GM21786 (cell line): ENCODE results near the gene MEIOSIN.
A peak's percentile ranks its signal among the peaks of the same experiment; 100 is the strongest.
"Not testable (repeated sequence)": the region's sequence is repeated elsewhere in the genome, so short reads cannot be mapped to it uniquely, and the experiment has no call there.

ENCODE experiments used
- ATAC-seq: cut with Tn5 transposase; IDR thresholded peaks from one replicate; pipeline ENCODE4 v1.9.1; 2021; ENCODE audit not compliant: unreplicated experiment

MEIOSIN gene

GRCh38 chr19:45733160-45733810, at the start of gene MEIOSIN:
TSS of gene MEIOSIN (plus strand) at chr19:45733439. CDS start at chr19:45735377, 1,938 bp downstream.
- no peak for ATAC-seq

GRCh38 chr19:45685045-45685444, 48.2 kb upstream of the MEIOSIN start:
- not testable (repeated sequence) for ATAC-seq

DNA sequence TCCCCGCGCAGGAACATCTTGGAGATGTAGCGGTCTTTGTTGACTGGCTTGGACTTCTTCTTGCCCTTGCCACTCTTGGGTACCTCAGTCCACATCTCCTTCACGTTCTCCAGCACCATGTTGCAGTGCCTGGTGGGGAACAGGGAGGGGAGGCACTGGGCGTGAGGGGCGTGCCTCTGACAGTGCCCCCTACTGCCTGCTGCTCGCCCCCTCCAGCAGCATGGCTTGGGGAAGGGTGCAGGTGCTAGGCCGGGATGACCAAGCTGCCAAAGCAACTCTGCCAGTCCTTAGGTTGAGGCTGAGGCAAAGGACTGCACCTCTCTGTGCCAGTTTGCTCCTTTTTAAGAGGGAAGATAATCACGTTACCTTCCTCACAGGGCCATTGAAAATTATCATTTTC, 45.6 kb upstream of the MEIOSIN start:
- ATAC-seq = no peak

DNA sequence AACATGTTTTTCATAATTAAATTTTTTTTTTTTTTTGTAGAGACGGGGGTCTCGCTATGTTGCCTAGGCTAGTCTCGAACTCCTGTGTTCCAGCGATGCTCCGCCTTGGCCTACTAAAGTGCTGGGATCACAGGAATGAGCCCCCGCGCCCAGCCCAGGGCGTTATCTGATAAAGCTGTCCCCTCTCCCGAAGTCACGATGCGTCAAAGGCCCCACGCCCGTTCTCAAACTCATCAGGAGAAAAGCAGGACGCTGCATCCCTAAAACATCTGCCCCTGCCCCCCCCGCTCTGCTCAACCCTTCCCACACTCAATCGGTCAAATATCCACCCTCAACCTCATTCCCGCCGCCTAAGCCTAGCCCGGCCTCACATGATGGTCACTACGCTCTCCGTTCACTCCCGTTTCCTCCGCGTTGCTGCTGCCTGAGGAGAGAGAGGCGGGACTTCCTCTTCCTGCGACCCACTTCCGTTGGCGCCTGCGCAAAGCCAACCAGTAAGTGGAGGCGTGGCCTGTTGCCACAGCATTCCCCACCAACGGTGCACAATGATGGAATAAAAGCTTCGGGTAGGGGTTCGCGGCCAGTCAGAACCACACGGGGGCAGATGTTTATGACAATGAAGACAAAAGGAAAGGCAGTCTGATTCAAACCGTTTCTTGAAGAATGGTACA, 41.6 kb upstream of the MEIOSIN start, which contains the start of gene SNRPD2:
SNRPD2 (minus strand) TSS at position 438 of the 671 bp plus-strand sequence; CDS start at position 373, 65 bp downstream.
- ATAC-seq = peak; percentile 28

GRCh38 chr19:45692187-45693105, 40.8 kb upstream of the MEIOSIN start, which contains the start of gene QPCTL:
TSS of gene QPCTL (plus strand) at chr19:45692666. CDS start at chr19:45692704, 38 bp downstream.
- ATAC-seq = peak; percentile 87

GRCh38 chr19:45693106-45693788, 40.0 kb upstream of the MEIOSIN start:
- no peak for ATAC-seq

DNA sequence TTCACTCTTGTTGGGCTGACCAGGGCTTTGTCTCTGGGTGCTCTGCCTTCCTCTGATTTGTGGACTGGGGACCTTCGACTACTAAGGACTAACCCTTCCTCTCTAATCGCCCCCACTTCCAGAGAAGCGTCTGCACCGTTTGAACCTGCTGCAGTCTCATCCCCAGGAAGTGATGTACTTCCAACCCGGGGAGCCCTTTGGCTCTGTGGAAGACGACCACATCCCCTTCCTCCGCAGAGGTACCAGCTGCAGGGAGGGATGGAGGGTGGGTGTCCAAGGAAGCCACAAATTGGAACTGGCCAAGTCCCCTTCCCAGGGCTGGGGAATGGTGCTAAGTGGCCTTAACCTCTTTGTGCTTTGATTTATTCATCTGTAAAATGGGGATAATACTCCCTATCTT, 31.6 kb upstream of the MEIOSIN start:
- ATAC-seq = no peak

DNA sequence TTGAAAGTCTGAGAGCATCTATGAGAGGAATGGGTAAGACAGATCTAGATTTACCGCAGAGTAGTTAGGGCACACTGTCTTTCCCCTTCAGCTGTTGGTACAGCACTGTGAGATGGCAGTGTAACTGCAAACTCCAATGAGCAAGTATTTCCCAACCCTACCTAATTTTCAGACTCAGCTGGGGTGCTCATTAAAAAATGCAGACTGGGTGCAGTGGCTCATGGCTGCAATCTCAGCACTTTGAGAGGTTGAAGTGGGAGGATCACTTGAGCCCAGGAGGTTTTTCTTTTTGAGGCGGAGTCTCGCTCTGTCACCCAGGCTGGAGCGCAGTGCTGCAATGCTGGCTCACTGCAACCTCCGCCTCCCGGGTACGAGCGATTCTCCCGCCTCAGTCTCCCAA, 28.1 kb upstream of the MEIOSIN start:
- no peak for ATAC-seq

DNA sequence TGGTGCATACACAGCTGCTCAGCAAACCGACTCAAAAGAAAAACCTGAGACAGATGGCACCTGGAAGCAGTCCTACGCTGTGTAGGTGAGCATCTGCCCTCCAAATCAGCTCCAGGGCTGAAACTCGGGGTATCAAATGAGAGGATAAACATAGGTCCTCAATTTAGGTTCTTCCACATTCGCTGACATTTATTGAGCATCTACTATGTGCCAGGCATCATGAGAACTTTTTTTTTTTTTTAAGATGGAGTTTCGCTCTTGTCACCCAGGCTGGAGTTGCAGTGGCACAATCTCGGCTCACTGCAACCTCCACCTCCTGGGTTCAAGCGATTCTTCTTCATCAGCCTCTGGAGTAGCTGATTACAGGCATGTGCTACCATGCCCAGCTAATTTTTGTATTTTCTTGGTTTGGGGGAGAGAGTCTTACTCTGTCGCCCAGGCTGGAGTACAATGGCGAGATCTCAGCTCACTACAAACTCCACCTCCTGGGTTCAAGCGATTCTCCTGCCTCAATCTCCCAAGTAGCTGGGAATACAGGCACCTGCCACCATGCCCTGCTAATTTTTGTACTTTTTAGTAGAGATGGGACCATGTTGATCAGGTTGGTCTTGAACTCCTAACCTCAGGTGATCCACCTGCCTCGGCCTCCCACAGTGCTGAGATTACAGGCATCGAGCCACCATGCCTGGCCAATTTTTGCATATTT, 27.4 kb upstream of the MEIOSIN start:
- no peak for ATAC-seq

GRCh38 chr19:45710356-45711130, 22.7 kb upstream of the MEIOSIN start:
- no peak for ATAC-seq

GRCh38 chr19:45711851-45712698, 21.2 kb upstream of the MEIOSIN start:
- no peak for ATAC-seq

DNA sequence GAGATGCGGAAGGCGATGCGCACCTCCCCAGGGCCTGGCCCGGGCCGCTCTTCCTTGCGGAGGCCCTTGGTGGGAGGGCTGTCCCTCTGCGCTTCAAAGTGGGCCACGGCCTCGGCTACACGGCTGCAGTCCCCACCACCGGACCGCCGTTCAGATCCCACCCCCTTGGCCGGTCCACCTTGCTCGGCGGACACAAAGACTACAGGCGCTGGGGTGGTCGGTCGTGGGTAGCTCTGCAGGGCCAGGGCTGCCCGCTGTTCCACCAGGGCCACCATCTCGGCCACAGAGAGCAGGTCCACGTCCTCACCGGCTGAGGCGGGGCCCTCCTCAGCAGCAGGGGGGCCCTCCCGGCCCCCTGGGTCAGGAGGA, 20.6 kb upstream of the MEIOSIN start:
- ATAC-seq = no peak

- no peak for ATAC-seq
Observed at GRCh38 chr19:45713141-45713540, 20.1 kb upstream of the MEIOSIN start.

DNA sequence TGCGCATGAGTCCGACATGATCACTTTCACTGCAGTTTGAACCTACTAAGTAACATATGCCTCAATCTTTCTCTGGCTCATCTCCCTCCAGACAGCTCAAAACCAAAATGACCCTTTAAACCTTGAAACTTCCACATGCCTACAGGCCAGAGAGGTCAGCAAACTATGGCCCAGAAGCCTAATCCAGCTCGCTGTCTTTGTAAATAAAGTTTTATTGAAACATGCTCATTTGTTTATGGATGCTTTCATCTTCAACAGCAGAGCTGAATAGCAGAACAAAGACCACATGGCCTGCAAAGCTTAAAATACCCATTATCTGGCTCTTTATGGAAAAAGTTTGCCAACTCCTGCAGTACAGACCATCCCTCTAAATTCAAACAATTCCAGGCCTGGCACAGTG, 18.1 kb upstream of the MEIOSIN start:
- ATAC-seq = no peak

- no peak for ATAC-seq
Observed at GRCh38 chr19:45716359-45717130, 16.7 kb upstream of the MEIOSIN start.

DNA sequence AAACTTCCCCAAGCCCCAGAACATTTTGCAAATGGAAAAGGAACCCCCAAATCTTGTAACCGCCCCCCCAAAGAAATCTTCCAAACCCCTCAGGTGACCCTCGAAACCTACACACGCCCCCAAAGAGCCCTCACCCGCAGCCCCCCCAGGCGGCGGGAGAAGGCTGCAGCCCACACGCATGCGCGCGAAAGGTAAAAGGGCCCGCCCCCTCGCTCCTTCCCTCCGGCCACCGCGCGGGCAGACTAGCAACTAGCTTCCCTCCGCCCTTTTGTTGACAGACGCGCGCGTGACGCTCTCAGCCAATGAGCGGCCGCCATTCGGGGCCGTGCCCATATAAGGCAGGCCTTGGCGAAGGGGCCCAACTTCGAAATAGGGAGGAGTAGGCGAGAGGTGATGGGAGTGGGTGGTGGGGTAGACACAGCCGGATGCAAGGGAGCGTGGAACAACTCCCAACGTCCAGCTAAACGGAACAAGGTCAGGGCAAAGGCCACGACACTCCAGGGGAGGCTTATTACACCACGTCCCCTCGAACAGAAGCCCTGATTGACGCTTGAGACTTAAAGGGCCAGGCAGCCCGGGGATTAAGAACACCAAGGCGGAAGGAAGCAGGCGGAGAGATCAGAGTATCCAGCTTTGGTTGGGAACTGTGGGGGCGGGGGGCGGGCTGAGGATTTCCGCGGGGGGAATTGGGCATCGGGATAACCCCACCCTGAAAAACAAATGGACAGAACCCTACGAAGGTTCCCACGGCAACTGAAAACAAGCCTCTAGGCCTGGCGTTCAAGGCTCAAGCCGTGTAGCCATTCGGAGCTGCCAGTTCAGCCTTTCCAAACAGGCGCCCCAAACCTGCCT, 15.9 kb upstream of the MEIOSIN start:
- ATAC-seq = peak; percentile 91
